Mesenchymal stem cell (in vitro differentiated cells and primary cell): ENCODE results near the gene TRIM61.

ENCODE experiments used
- DNase-seq: peaks from one replicate; pipeline ENCODE4 v3.0.0-alpha.2; 2013
- H2AFZ ChIP-seq: one replicate; pipeline ENCODE4 v1.6.1; 2013; ENCODE audit warnings: low read depth, mild to moderate bottlenecking, control low read depth, inconsistent platforms, low read length, moderate library complexity
- H2AK5ac ChIP-seq: 2 replicates; pipeline ENCODE4 v1.6.1; 2013; ENCODE audit warnings: low read length, moderate library complexity, mild to moderate bottlenecking, inconsistent platforms; ENCODE audit not compliant: severe bottlenecking
- H2BK120ac ChIP-seq: one replicate; pipeline ENCODE4 v1.6.1; 2013; ENCODE audit warnings: low read depth, mild to moderate bottlenecking, inconsistent platforms, low read length, moderate library complexity
- H2BK12ac ChIP-seq, 2 experiments: one replicate each; pipeline ENCODE4 v1.6.1; 2013; ENCODE audit warnings: inconsistent platforms in 2 of 2, low read length in 2 of 2, mild to moderate bottlenecking in 2 of 2, moderate library complexity in 2 of 2, control low read depth in 1 of 2
- H2BK15ac ChIP-seq: one replicate; pipeline ENCODE4 v1.6.1; 2013; ENCODE audit warnings: mild to moderate bottlenecking, low read depth, inconsistent platforms; ENCODE audit not compliant: poor library complexity, severe bottlenecking
- H2BK5ac ChIP-seq: 2 replicates; pipeline ENCODE4 v1.6.1; 2013; ENCODE audit warnings: low read depth, mild to moderate bottlenecking, low read length, control low read depth, inconsistent platforms; ENCODE audit not compliant: poor library complexity, severe bottlenecking
- H3K14ac ChIP-seq, 2 experiments: one replicate each; pipeline ENCODE4 v1.6.1; 2013; ENCODE audit warnings: inconsistent platforms in 2 of 2, low read length in 2 of 2, control low read depth in 1 of 2, mild to moderate bottlenecking in 1 of 2, moderate library complexity in 1 of 2
- H3K18ac ChIP-seq, 2 experiments: one replicate each; pipeline ENCODE4 v1.6.1; 2013; ENCODE audit warnings: inconsistent platforms in 2 of 2, low read length in 2 of 2, control low read depth in 1 of 2, low read depth in 1 of 2, mild to moderate bottlenecking in 1 of 2
- H3K23ac ChIP-seq, 2 experiments: one replicate each; pipeline ENCODE4 v1.6.1; 2013; ENCODE audit warnings: inconsistent platforms in 2 of 2, low read length in 2 of 2, mild to moderate bottlenecking in 2 of 2, moderate library complexity in 2 of 2, control low read depth in 1 of 2
- H3K27ac ChIP-seq: 2 replicates; pipeline ENCODE4 v1.5.1; 2013; ENCODE audit warnings: mild to moderate bottlenecking, moderate library complexity, low read length, control low read depth, inconsistent platforms; ENCODE audit not compliant: poor library complexity, severe bottlenecking
- H3K27me3 ChIP-seq, 2 experiments: 2 replicates each; pipeline versions ENCODE4 v1.6.1 to v1.7.0; 2013; ENCODE audit warnings: low read length in 2 of 2, mild to moderate bottlenecking in 2 of 2, moderate library complexity in 2 of 2, control low read depth in 1 of 2, inconsistent platforms in 1 of 2; ENCODE audit not compliant: control insufficient read depth in 1 of 2, insufficient read depth in 1 of 2
- H3K36me3 ChIP-seq, 2 experiments: 2 replicates each; pipeline versions ENCODE4 v1.6.1 to v1.7.0; 2013; ENCODE audit warnings: low read length in 2 of 2, control low read depth in 1 of 2, inconsistent platforms in 1 of 2, low read depth in 1 of 2, mild to moderate bottlenecking in 1 of 2; ENCODE audit not compliant: insufficient read depth in 2 of 2, control insufficient read depth in 1 of 2
- H3K4ac ChIP-seq, 2 experiments: one replicate each; pipeline ENCODE4 v1.6.1; 2013; ENCODE audit warnings: inconsistent platforms in 2 of 2, low read length in 2 of 2, mild to moderate bottlenecking in 2 of 2, moderate library complexity in 2 of 2, control low read depth in 1 of 2, low read depth in 1 of 2
- H3K4me1 ChIP-seq: 2 replicates; pipeline ENCODE4 v1.6.1; 2013; ENCODE audit warnings: low read depth, low read length, control low read depth; ENCODE audit not compliant: control insufficient read depth, insufficient read depth
- H3K4me2 ChIP-seq: 2 replicates; pipeline ENCODE4 v1.6.1; 2013; ENCODE audit warnings: low read length, mild to moderate bottlenecking, inconsistent platforms; ENCODE audit not compliant: poor library complexity, severe bottlenecking
- H3K4me3 ChIP-seq, 2 experiments: 2 replicates each; pipeline versions ENCODE4 v1.5.1 to v1.7.0; 2013; ENCODE audit warnings: low read length in 2 of 2, mild to moderate bottlenecking in 2 of 2, control low read depth in 1 of 2, low read depth in 1 of 2; ENCODE audit not compliant: insufficient read depth in 1 of 2
- H3K79me1 ChIP-seq: replicated peaks from 2 replicates; pipeline ENCODE4 v1.6.1; 2013; ENCODE audit warnings: mild to moderate bottlenecking, control low read depth, low read length, inconsistent platforms; ENCODE audit not compliant: poor library complexity, severe bottlenecking
- H3K9ac ChIP-seq: 2 replicates; pipeline ENCODE4 v1.7.0; 2013; ENCODE audit warnings: mild to moderate bottlenecking, low read length, moderate library complexity
- H3K9me3 ChIP-seq: 2 replicates; pipeline ENCODE4 v1.7.0; 2013; ENCODE audit warnings: mild to moderate bottlenecking, low read length; ENCODE audit not compliant: control insufficient read depth
- H4K8ac ChIP-seq: one replicate; pipeline ENCODE4 v1.6.1; 2013; ENCODE audit warnings: inconsistent platforms, mild to moderate bottlenecking, low read length, moderate library complexity
- H4K91ac ChIP-seq: one replicate; pipeline ENCODE4 v1.6.1; 2013; ENCODE audit warnings: mild to moderate bottlenecking, low read length, inconsistent platforms
- WGBS: methylation state at CpG from one replicate; pipeline ENCODE4 v1.1.7; 2013; ENCODE audit warnings: mixed read lengths; 5-methylcytosine and 5-hydroxymethylcytosine counted together

The TRIM61 gene

DNA sequence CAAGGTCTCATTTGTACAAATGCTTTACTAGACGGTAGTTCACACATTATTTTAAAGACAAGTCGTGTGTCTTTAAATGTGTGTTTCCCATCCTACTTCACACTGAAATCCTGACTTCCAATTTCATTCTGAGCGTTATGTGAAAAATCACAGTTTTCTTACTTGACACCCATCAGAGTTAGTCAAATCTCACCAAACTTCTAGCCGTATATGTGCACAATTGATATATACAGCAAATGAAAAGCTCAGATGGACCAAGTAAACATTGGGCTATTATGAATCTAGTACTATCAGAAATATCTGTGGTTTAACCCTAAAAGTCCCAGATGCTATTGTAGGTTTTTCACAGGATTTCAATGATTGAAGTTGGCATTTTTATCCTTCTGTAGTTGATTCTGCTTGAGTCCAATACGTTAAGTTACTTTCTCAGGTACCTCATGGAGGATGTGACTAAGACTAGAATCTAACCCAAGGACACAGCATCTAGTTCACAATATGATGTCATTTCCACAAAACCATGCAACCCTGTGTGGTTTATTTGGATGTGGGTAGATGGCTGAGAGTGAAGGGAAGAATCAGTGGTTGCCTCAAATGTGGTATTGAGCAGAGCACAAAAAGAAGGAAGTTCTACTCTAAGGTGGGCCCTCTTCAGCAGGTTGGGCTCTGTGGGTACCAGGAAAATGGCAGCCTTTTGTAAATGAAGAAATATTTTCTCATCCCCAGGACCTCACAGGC is 32.2 kb upstream of the TRIM61 start:
- H3K23ac ChIP-seq = no peak overlapping the region
- no peak overlapping the region for H4K91ac ChIP-seq

DNA sequence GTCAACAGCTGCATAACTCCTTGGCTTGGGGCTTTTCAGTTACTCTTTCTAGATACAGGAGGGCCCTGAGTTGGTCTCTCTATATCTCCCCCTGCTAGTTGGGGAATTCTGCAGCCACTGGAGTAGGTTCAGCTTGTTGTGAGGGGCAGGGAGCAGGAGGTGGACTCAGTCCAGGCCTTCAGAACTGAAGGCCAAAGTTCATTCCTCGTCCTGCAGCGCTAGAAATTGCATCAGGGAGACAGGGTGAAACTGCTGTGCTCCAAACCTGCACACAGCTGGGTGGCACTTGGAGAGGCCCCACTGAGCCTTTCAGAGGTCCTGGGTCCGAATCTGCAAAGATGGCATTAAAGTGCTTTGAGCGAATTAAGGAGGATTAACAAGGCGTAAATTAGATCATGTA is 29.4 kb upstream of the TRIM61 start:
- Histone ChIP-seq H3K27ac (no peak overlapping the region), H2AFZ (no peak overlapping the region), H3K9me3 (no peaks in the 10 kb centered on the region), H3K18ac (no peak overlapping the region), H3K36me3 (no peaks in the 10 kb centered on the region), H2AK5ac (no peak overlapping the region), H2BK5ac (no peak overlapping the region), H4K91ac (no peak overlapping the region), H3K79me1 (no peaks in the 10 kb centered on the region), H3K9ac (no peak overlapping the region), H3K4me3 (no peak overlapping the region), H4K8ac (no peak overlapping the region), H3K4me1 (no peaks in the 10 kb centered on the region), H3K4me2 (no peak overlapping the region), H3K27me3 (no peaks in the 10 kb centered on the region), H2BK15ac (no peak overlapping the region), H2BK12ac (no peak overlapping the region), H2BK120ac (no peak overlapping the region), H3K14ac (no peak overlapping the region), H3K23ac (no peak overlapping the region), H3K4ac (no peak overlapping the region)
- 76% methylated on average over 5 of the region's 5 CpGs for WGBS
- no peak for DNase-seq

More for the DNA sequence above, 32.2 kb upstream of the TRIM61 start:
- no peaks in the 10 kb centered on the region for H3K79me1 ChIP-seq
- no peaks in the 10 kb centered on the region for H3K27me3 ChIP-seq
- no peak overlapping the region for H3K9ac ChIP-seq
- H3K18ac ChIP-seq = no peak overlapping the region
- no peak overlapping the region for H3K4ac ChIP-seq
- H2BK5ac ChIP-seq = no peak overlapping the region
- DNase-seq = no peak
- no peaks in the 10 kb centered on the region for H3K36me3 ChIP-seq
- no peaks in the 10 kb centered on the region for H3K9me3 ChIP-seq
- no peak overlapping the region for H2AFZ ChIP-seq
- H2AK5ac ChIP-seq = no peak overlapping the region
- H2BK15ac ChIP-seq = no peak overlapping the region
- no peak overlapping the region for H2BK120ac ChIP-seq
- no peak overlapping the region for H3K27ac ChIP-seq
- H3K4me2 ChIP-seq = no peak overlapping the region
- H3K4me3 ChIP-seq = no peak overlapping the region
- no peak overlapping the region for H4K8ac ChIP-seq
- H3K14ac ChIP-seq = no peak overlapping the region
- no peak overlapping the region for H2BK12ac ChIP-seq
- H3K4me1 ChIP-seq = no peaks in the 10 kb centered on the region
- 89% methylated on average over 3 of the region's 5 CpGs for WGBS

DNA sequence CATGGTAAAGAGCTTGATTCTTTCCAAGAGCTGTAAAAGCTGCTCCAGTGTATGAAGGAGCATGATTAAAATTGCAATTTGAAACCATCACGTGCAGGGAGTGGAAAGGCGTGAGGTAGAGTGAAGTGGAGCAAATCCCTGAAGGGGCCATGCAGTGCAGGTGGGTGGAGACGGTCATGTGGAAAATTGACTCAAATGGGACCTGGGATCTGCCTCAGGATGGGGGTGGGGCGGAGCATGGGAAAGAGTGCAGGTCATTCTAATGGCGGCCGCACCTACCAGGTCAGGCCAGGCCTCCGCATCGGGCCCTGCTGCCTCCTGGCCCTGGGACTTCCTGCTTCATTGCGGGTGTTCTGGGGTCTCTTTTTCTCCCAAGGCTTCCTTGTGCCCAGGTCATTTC is 29.0 kb upstream of the TRIM61 start:
- Histone ChIP-seq H2BK15ac (no peak overlapping the region), H2AFZ (no peak overlapping the region), H4K8ac (no peak overlapping the region), H3K27ac (no peak overlapping the region), H2BK120ac (no peak overlapping the region), H3K9me3 (no peaks in the 10 kb centered on the region), H3K4me3 (no peak overlapping the region), H3K14ac (no peak overlapping the region), H3K36me3 (no peaks in the 10 kb centered on the region), H3K27me3 (no peaks in the 10 kb centered on the region), H2BK12ac (no peak overlapping the region), H3K23ac (no peak overlapping the region), H2AK5ac (no peak overlapping the region), H3K18ac (no peak overlapping the region), H3K4me2 (no peak overlapping the region), H3K79me1 (no peaks in the 10 kb centered on the region), H3K9ac (no peak overlapping the region), H4K91ac (no peak overlapping the region), H3K4me1 (no peaks in the 10 kb centered on the region), H3K4ac (no peak overlapping the region), H2BK5ac (no peak overlapping the region)
- 80% methylated on average over 9 of the region's 9 CpGs for WGBS
- no peak for DNase-seq

DNA sequence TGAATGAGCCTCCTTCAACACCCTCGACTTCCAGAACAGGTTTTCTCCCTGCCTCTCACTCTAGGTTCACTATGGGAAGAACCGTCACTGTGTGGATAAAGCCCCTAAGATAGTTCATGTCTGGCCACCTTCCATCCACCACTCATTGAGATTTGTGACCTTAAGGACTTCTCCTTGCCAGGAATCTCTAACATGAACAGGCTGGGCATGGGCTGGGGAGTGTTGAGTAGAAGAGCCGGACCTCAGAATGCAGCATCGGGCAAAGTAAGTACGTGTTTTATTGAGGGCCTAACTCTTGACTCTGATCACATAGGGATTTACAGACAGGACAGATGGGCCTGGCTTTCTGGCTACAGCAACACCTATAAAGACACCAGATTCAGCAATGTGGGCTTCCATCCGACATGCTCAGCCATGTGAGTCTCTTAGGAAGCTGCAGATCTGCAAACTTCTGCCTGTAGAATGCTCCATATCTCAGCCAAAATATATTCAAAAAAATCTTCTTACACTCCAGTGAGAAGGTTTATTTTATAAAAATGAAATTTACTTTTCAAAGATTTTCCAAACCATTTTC is 28.0 kb upstream of the TRIM61 start:
- H3K36me3 ChIP-seq = no peaks in the 10 kb centered on the region
- H2AFZ ChIP-seq = no peak overlapping the region
- no peak overlapping the region for H3K18ac ChIP-seq
- no peaks in the 10 kb centered on the region for H3K27me3 ChIP-seq
- H3K4me1 ChIP-seq = no peaks in the 10 kb centered on the region
- no peak overlapping the region for H4K8ac ChIP-seq
- no peaks in the 10 kb centered on the region for H3K79me1 ChIP-seq
- H2BK12ac ChIP-seq = no peak overlapping the region
- H3K14ac ChIP-seq = no peak overlapping the region
- no peak overlapping the region for H3K4ac ChIP-seq
- no peak for DNase-seq
- H2BK120ac ChIP-seq = no peak overlapping the region
- 81% methylated on average over 6 of the region's 6 CpGs for WGBS
- no peak overlapping the region for H3K9ac ChIP-seq
- no peak overlapping the region for H3K27ac ChIP-seq
- H2AK5ac ChIP-seq = no peak overlapping the region
- H2BK5ac ChIP-seq = no peak overlapping the region
- H3K4me2 ChIP-seq = no peak overlapping the region
- H3K23ac ChIP-seq = no peak overlapping the region
- no peak overlapping the region for H4K91ac ChIP-seq
- no peak overlapping the region for H3K4me3 ChIP-seq
- H2BK15ac ChIP-seq = no peak overlapping the region
- H3K9me3 ChIP-seq = no peaks in the 10 kb centered on the region
